ENCODE results near the gene IRF4. TPM values are rescaled to one million over a fixed set of nuclear protein-coding genes. Genes with fewer than 3 reads are reported as not detected.

The IRF4 gene
- total and polyA plus RNA-seq, 10 donors: 8.7 to 91.3 (median 46.3) TPM

DNA sequence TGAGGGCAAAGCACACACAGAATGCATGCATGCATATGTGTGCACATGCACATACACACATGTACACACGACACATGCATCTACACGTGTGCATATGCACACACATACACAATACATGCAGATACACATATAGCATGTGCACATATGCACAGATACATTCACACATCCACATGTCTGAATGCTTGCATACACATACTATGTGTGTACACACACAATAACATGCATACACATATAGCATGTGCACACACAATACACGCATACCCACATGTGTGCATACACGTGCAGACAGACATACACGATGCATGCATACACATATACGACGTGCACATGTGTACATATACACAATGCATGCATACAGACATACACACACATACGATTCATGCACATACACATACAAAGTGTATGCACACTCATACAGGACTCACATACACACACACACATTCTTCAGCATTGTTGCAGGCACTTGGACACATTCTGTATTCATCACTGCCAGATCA, 24.2 kb upstream of the IRF4 start:
- no peak overlapping the region for H3K27ac ChIP-seq
- H3K4me3 ChIP-seq: no peak overlapping the region
- TF ChIP-seq, protein P1, sequence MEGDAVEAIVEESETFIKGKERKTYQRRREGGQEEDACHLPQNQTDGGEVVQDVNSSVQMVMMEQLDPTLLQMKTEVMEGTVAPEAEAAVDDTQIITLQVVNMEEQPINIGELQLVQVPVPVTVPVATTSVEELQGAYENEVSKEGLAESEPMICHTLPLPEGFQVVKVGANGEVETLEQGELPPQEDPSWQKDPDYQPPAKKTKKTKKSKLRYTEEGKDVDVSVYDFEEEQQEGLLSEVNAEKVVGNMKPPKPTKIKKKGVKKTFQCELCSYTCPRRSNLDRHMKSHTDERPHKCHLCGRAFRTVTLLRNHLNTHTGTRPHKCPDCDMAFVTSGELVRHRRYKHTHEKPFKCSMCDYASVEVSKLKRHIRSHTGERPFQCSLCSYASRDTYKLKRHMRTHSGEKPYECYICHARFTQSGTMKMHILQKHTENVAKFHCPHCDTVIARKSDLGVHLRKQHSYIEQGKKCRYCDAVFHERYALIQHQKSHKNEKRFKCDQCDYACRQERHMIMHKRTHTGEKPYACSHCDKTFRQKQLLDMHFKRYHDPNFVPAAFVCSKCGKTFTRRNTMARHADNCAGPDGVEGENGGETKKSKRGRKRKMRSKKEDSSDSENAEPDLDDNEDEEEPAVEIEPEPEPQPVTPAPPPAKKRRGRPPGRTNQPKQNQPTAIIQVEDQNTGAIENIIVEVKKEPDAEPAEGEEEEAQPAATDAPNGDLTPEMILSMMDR (IDR thresholded peaks at IDR 0.05 in 8 of 11, conservative IDR thresholded peaks at IDR 0.05 in 3 of 11): no peak
- TF ChIP-seq POLR2AphosphoS5 (IDR thresholded peaks at IDR 0.05): peak in 1 of 3 donors; percentile 45
- 82 to 91% (median 88%) methylated on average over 8 of the region's 8 CpGs for WGBS, 5 donors
- peaks cover 0 to 2% (median 1%) of the 10 kb centered on the region in 6 donors for H3K4me1 ChIP-seq
- intact Hi-C loops (cut with DNase I; ENCODE audit: low total_unique reads): no loop called here
- H3K9me3 ChIP-seq: peaks cover 0 to 22% (median 17%) of the 10 kb centered on the region in 8 donors
- no peaks in the 10 kb centered on the region for H3K36me3 ChIP-seq
- H3K27me3 ChIP-seq (replicated peaks in 1 of 7): peaks cover 0 to 20% (median 1%) of the 10 kb centered on the region in 7 donors
- DNase-seq: no peak

DNA sequence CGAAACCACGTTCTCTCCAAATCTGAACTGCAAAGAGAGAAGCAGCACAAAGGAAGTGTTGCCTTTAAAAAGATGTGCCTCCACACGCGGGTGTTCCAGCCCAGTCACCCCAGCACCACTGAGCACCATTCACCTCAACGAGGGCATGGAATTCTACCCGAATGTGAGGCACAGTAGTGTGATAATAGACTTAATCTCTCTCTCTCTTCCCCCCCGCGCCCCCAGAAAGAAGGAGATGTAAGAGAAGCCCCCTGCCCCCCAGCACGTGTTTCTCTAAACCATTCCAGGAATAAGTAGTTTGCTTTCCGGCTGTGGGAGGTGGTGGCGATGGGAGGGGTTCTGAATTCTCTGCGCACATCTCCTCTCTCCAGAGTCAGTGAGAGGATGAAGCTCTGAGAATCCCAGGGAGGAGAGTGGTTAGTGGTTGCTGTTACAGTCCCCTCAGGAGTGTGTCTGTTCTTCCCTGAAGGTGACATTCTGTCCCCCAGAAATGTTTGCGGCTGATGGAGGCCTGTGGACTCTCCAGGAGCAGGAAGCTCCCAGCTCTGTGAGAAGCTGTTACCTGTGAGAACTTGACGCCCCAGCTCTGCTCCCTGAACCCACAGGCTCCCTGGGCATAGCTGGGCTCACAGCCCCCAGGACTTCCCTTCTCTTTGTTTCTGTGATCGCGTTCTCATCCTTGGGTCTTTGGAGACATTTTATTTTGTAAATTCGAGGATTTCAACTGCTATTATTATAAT, 23.5 kb upstream of the IRF4 start:
- intact Hi-C loops (cut with DNase I; ENCODE audit: low total_unique reads): no loop called here
- Histone ChIP-seq H3K27me3 (replicated peaks in 1 of 7) (peaks cover 0 to 27% (median 8%) of the 10 kb centered on the region in 7 donors), H3K4me1 (peaks cover 0 to 9% (median 8%) of the 10 kb centered on the region in 6 donors), H3K4me3 (no peak overlapping the region), H3K9me3 (peaks cover 0 to 18% (median 14%) of the 10 kb centered on the region in 8 donors), H3K27ac (no peak overlapping the region), H3K36me3 (no peaks in the 10 kb centered on the region)
- TF ChIP-seq, protein P1 (IDR thresholded peaks at IDR 0.05 in 8 of 11, conservative IDR thresholded peaks at IDR 0.05 in 3 of 11): no peak
- TF ChIP-seq POLR2AphosphoS5 (IDR thresholded peaks at IDR 0.05) (no peak), POLR2A (IDR thresholded peaks at IDR 0.05) (no peak)
- 78 to 83% (median 79%) methylated on average over 17 of the region's 17 CpGs for WGBS, 5 donors
- no peak for DNase-seq

DNA sequence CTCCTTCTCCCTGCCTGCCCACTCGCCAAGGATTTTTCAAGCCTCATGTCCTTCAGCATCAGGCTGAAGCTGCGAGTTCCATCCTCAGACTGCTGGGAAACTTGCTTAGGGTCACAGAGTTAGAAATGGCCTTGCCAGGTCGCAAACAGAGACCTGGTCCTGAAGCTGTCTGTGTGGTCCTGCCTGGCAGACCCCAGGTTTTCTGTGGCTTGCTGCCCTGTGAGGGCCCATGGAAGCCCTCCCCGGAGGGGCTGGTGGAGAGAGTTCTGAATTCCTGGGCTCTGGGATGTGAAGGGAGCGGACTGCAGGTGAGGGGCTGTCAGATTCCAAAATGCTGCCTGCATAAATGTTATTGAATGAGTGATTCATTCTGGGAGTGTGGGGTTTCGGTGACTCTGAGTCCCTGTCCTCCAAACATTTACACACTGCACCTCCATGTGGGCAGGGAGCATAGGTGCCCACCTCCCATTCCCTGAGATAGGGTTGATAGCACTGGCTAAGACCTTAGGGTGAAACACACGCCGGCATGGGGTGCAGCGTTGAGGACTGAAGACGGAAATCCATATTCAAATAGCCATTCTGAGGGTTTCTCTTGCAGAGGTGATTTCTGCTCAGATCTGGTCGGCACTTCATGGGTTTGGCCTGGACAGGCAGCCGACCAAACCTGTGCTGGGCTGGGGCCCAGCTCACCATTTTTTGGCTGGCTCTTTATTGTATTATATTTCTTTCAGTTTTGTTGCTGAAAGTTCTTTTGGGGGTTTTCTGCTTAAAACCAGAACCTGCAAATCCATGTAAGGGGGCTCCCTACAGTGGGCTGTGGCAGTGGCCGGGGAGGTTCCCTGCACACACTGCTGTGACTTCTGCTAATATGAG, 21.8 kb upstream of the IRF4 start:
- intact Hi-C loops (cut with DNase I; ENCODE audit: low total_unique reads): no loop called here
- no peak for TF ChIP-seq POLR2A (IDR thresholded peaks at IDR 0.05)
- no peak for TF ChIP-seq POLR2AphosphoS5 (IDR thresholded peaks at IDR 0.05)
- TF ChIP-seq, protein P1 (IDR thresholded peaks at IDR 0.05 in 8 of 11, conservative IDR thresholded peaks at IDR 0.05 in 3 of 11): no peak
- peaks cover 0 to 11% (median 8%) of the 10 kb centered on the region in 6 donors for H3K4me1 ChIP-seq
- WGBS, 5 donors: 78 to 91% (median 86%) methylated on average over 13 of the region's 13 CpGs
- peaks cover 0 to 43% (median 14%) of the 10 kb centered on the region in 7 donors for H3K27me3 ChIP-seq (replicated peaks in 1 of 7)
- H3K4me3 ChIP-seq: no peak overlapping the region
- no peaks in the 10 kb centered on the region for H3K36me3 ChIP-seq
- H3K9me3 ChIP-seq: peaks cover 0 to 4% (median 0%) of the 10 kb centered on the region in 8 donors
- peak; percentile 69 for DNase-seq
- no peak overlapping the region for H3K27ac ChIP-seq
